PC-9 (cell line): ENCODE data around the gene ZFHX3. TPM values are rescaled to one million over a fixed set of nuclear protein-coding genes. Genes with fewer than 3 reads are reported as not detected.

Source experiments
- BruUV-seq: library from RNA; stranded (reverse); fragments of 400-500 nt; replicated peaks from 2 replicates; lab custom pipeline; 2021; lab: Mats Ljungman, UMichigan
- CTCF ChIA-PET: fragments of 300-600 bp; sonication (Branson Sonifier 250); formaldehyde crosslinking; loops from one replicate; lab custom pipeline; 2022; ENCODE audit warnings: antibody characterized with exemption; lab: Charles Lee
- POLR2A ChIA-PET: fragments of 300-600 bp; sonication (Branson Sonifier 250); formaldehyde crosslinking; loops from one replicate; lab custom pipeline; 2022; ENCODE audit warnings: antibody characterized with exemption; ENCODE audit not compliant: unreplicated experiment; lab: Charles Lee
- DNase-seq, 2 experiments: peaks; one replicate each; pipeline versions ENCODE4 v3.0.0 to v3.0.0-alpha.2; 2015 to 2022; ENCODE audit warnings: mixed read lengths in 1 of 2
- H2AFZ ChIP-seq: fragments of 200-600 bp; sonication (generic); 2 replicates; pipeline ENCODE4 v1.8.1; 2017; ENCODE audit warnings: antibody characterized with exemption
- H3F3A ChIP-seq: fragments of 200-600 bp; sonication (generic); 2 replicates; pipeline ENCODE4 v1.8.1; 2017; ENCODE audit warnings: antibody characterized with exemption, mild to moderate bottlenecking, low read depth; ENCODE audit not compliant: insufficient read depth
- H3K27ac ChIP-seq: fragments of 200-600 bp; sonication (generic); 2 replicates; pipeline ENCODE4 v1.6.1; 2016; ENCODE audit warnings: mixed run types
- H3K27me3 ChIP-seq: fragments of 200-600 bp; sonication (generic); 2 replicates; pipeline ENCODE4 v1.6.1; 2016; ENCODE audit warnings: low read depth, mixed run types; ENCODE audit not compliant: insufficient read depth
- H3K36me3 ChIP-seq: fragments of 200-600 bp; sonication (generic); 2 replicates; pipeline ENCODE4 v1.6.1; 2016; ENCODE audit warnings: low read depth, mixed run types
- H3K4me1 ChIP-seq: fragments of 200-600 bp; sonication (generic); replicated peaks from 2 replicates; pipeline ENCODE4 v1.6.1; 2016; ENCODE audit warnings: mixed run types; ENCODE audit not compliant: insufficient read depth
- H3K4me2 ChIP-seq: fragments of 200-600 bp; sonication (generic); 2 replicates; pipeline ENCODE4 v1.6.1; 2017; ENCODE audit warnings: mixed run types
- H3K4me3 ChIP-seq: fragments of 200-600 bp; sonication (generic); 2 replicates; pipeline ENCODE4 v1.6.1; 2016; ENCODE audit warnings: mixed run types
- H3K79me2 ChIP-seq: fragments of 200-600 bp; sonication (generic); 2 replicates; pipeline ENCODE4 v1.6.1; 2017; ENCODE audit warnings: low read depth, mixed run types
- H3K9me2 ChIP-seq: fragments of 200-600 bp; sonication (generic); 2 replicates; pipeline ENCODE4 v1.8.1; 2017; ENCODE audit warnings: mild to moderate bottlenecking; ENCODE audit not compliant: insufficient read depth
- H3K9me3 ChIP-seq: fragments of 200-600 bp; sonication (generic); 2 replicates; pipeline ENCODE4 v1.8.1; 2016; ENCODE audit warnings: low read depth; ENCODE audit not compliant: insufficient read depth
- H4K20me1 ChIP-seq: fragments of 200-600 bp; sonication (generic); 2 replicates; pipeline ENCODE4 v1.8.1; 2017; ENCODE audit not compliant: insufficient read depth
- EZH2 ChIP-seq: fragments of 200-600 bp; sonication (generic); IDR thresholded peaks from 2 replicates; pipeline ENCODE4 v1.8.0; 2017; ENCODE audit warnings: antibody characterized with exemption, low read depth
- intact Hi-C: fragments of 100-400 bp; cut with micrococcal nuclease; formaldehyde crosslinking; loops from one replicate; pipeline ENCODE4 v1.10.0; 2022; ENCODE audit not compliant: unreplicated experiment
- total RNA-seq: library from RNA; stranded (reverse); gene quantifications from 2 replicates; pipeline ENCODE4 v1.2.3, GENCODE V29; 2021
- TF ChIP-seq, protein P1 (sequence below): fragments of 200-600 bp; sonication (generic); conservative IDR thresholded peaks from 2 replicates; pipeline ENCODE4 v1.6.1; 2017; ENCODE audit warnings: mixed run types, antibody characterized with exemption, mild to moderate bottlenecking, moderate library complexity

ZFHX3 gene
- total RNA-seq, 1 experiment from 2014 or later, result 23.1 TPM

- Histone ChIP-seq H3K9me3 (no peaks in the 10 kb centered on the region), H3K27me3 (no peaks in the 10 kb centered on the region), H3K79me2 (no peaks in the 10 kb centered on the region), H3F3A (no peaks in the 10 kb centered on the region), H2AFZ (no peak overlapping the region), H4K20me1 (no peaks in the 10 kb centered on the region), H3K27ac (no peak overlapping the region), H3K4me2 (no peak overlapping the region), H3K9me2 (no peaks in the 10 kb centered on the region), H3K36me3 (peaks cover 6% of the 10 kb centered on the region; the same call in 1 of the 2 replicates), H3K4me1 (no peaks in the 10 kb centered on the region), H3K4me3 (no peak overlapping the region)
- intact Hi-C loops, result no loop called here
- no peak for DNase-seq
- no peak for TF ChIP-seq EZH2
- TF ChIP-seq, protein P1, sequence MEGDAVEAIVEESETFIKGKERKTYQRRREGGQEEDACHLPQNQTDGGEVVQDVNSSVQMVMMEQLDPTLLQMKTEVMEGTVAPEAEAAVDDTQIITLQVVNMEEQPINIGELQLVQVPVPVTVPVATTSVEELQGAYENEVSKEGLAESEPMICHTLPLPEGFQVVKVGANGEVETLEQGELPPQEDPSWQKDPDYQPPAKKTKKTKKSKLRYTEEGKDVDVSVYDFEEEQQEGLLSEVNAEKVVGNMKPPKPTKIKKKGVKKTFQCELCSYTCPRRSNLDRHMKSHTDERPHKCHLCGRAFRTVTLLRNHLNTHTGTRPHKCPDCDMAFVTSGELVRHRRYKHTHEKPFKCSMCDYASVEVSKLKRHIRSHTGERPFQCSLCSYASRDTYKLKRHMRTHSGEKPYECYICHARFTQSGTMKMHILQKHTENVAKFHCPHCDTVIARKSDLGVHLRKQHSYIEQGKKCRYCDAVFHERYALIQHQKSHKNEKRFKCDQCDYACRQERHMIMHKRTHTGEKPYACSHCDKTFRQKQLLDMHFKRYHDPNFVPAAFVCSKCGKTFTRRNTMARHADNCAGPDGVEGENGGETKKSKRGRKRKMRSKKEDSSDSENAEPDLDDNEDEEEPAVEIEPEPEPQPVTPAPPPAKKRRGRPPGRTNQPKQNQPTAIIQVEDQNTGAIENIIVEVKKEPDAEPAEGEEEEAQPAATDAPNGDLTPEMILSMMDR, result no peak
- no TSS peak for BruUV-seq
- CTCF ChIA-PET, result no interaction called here
- POLR2A ChIA-PET, result interaction anchor here (0.6 kb wide), 1 partner anchor 674 kb away, joined by 7 read pairs; no protein-coding TSS in a partner anchor
Observed at GRCh38 chr16:72796222-72796621, 251.7 kb downstream of the ZFHX3 start.

GRCh38 chr16:72794986-72795385, 252.9 kb downstream of the ZFHX3 start:
- no peak overlapping the region for H3K4me2 ChIP-seq
- POLR2A ChIA-PET, result no interaction called here
- no peak for DNase-seq
- H2AFZ ChIP-seq, result no peak overlapping the region
- no peaks in the 10 kb centered on the region for H3K9me2 ChIP-seq
- no peaks in the 10 kb centered on the region for H3K79me2 ChIP-seq
- H3K9me3 ChIP-seq, result no peaks in the 10 kb centered on the region
- no peaks in the 10 kb centered on the region for H3F3A ChIP-seq
- TF ChIP-seq, protein P1, result no peak
- no peaks in the 10 kb centered on the region for H3K27me3 ChIP-seq
- H3K36me3 ChIP-seq, result peaks cover 6% of the 10 kb centered on the region; the same call in 1 of the 2 replicates
- H3K4me3 ChIP-seq, result no peak overlapping the region
- H4K20me1 ChIP-seq, result no peaks in the 10 kb centered on the region
- intact Hi-C loops, result no loop called here
- BruUV-seq, result no TSS peak
- H3K4me1 ChIP-seq, result no peaks in the 10 kb centered on the region
- H3K27ac ChIP-seq, result no peak overlapping the region
- CTCF ChIA-PET, result no interaction called here

- Histone ChIP-seq H3K79me2 (no peaks in the 10 kb centered on the region), H2AFZ (no peak overlapping the region), H3K4me1 (no peaks in the 10 kb centered on the region), H3K4me3 (no peak overlapping the region), H3K9me2 (no peaks in the 10 kb centered on the region), H3K27ac (no peak overlapping the region), H4K20me1 (no peaks in the 10 kb centered on the region; the same call in 1 of the 2 replicates), H3K4me2 (no peak overlapping the region), H3K9me3 (no peaks in the 10 kb centered on the region), H3K27me3 (no peaks in the 10 kb centered on the region), H3K36me3 (peaks cover under 1% of the 10 kb centered on the region; the same call in 1 of the 2 replicates), H3F3A (no peaks in the 10 kb centered on the region)
- DNase-seq, result no peak
- intact Hi-C loops, result no loop called here
- no peak for TF ChIP-seq EZH2
- TF ChIP-seq, protein P1, result no peak
- CTCF ChIA-PET, result no interaction called here
- POLR2A ChIA-PET, result no interaction called here
- BruUV-seq, result no TSS peak
Observed at GRCh38 chr16:72794319-72794718, 253.6 kb downstream of the ZFHX3 start.
